Fibroblast of villous mesenchyme (primary cell): ENCODE results near the gene GNLY. TPM values are rescaled to one million over a fixed set of nuclear protein-coding genes. Genes with fewer than 3 reads are reported as not detected.
"Not testable (repeated sequence)": the region's sequence is repeated elsewhere in the genome, so short reads cannot be mapped to it uniquely, and the experiment has no call there.

Experiments
- DNase-seq: peaks from one replicate; pipeline ENCODE4 v3.0.0-alpha.2; 2010; ENCODE audit warnings: low read depth
- H3K4me3 ChIP-seq: 2 replicates; pipeline ENCODE4 v1.5.1; 2011; ENCODE audit warnings: low read depth, mild to moderate bottlenecking, low read length
- total RNA-seq: library from RNA; depleted of rRNA; stranded (reverse); fragments of >200 nt; gene quantifications from 2 replicates; pipeline ENCODE4 v1.2.3, GENCODE V29; 2012
- TF ChIP-seq, protein P1 (sequence below): IDR thresholded peaks from 2 replicates; pipeline ENCODE4 v1.5.1; 2012; ENCODE audit warnings: low read depth, mild to moderate bottlenecking, low read length; ENCODE audit not compliant: insufficient read depth

The GNLY gene
- total RNA-seq, 1 donor, result not detected

DNA sequence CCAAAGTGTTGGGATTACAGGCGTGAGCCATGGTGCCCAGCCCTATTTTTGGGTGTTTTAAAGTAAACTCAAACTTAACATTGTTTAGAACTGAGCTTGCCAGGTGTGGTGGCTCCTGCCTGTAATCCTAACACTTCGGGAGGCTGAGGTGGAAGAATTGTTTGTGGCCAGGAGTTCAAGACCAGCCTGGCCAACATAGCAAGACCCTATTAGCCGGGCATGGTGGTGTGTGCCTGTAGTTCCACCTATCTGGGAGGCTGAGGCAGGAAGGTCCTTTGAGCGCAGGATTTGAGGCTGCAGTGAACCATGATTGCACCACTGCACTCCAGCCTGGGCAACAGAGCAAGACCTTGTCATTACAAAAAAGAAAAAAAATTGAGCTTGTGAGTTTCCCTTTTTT lies 43.7 kb upstream of the GNLY start:
- no peak overlapping the region for H3K4me3 ChIP-seq
- DNase-seq, result no peak
- TF ChIP-seq, protein P1, sequence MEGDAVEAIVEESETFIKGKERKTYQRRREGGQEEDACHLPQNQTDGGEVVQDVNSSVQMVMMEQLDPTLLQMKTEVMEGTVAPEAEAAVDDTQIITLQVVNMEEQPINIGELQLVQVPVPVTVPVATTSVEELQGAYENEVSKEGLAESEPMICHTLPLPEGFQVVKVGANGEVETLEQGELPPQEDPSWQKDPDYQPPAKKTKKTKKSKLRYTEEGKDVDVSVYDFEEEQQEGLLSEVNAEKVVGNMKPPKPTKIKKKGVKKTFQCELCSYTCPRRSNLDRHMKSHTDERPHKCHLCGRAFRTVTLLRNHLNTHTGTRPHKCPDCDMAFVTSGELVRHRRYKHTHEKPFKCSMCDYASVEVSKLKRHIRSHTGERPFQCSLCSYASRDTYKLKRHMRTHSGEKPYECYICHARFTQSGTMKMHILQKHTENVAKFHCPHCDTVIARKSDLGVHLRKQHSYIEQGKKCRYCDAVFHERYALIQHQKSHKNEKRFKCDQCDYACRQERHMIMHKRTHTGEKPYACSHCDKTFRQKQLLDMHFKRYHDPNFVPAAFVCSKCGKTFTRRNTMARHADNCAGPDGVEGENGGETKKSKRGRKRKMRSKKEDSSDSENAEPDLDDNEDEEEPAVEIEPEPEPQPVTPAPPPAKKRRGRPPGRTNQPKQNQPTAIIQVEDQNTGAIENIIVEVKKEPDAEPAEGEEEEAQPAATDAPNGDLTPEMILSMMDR, result no peak

DNA sequence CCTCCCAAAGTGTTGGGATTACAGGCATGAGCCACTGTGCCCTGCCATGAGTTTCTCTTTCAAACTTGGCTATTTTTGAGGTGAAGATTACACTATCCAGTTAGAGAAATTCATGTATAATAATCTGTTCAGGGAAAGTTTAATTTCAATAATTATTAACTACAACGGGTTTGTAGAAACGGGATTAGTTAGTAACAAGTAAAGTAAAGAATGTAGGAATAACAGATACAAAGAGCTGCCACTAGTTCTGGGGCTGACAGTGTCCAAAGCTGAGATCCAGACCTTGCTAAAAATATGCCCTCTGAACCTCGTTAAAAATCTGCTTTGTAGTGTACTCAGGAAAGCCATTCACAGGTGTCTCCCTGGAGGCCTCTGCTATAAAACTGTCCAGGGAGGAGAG lies 43.1 kb upstream of the GNLY start:
- no peak for DNase-seq
- no peak overlapping the region for H3K4me3 ChIP-seq
- TF ChIP-seq, protein P1, result no peak

DNA sequence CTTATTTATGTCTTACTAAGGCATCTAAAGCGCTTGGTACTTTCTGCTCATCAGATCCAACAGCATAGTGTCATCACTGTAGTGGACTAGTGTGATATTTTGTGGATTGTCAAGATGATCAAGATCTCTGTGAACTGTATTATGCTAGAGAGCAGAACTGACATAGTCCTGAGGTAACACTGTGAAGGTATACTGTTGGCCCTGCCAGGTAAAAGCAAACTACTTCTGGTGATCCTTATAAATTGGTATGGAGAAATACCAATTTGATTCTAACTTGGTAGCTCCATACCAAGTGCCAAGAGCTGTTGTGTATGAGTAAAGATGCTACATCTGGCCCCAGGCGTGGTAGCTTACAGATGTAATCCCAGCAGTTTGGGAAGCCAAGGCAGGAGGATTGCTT lies 42.1 kb upstream of the GNLY start:
- TF ChIP-seq, protein P1, result no peak
- no peak overlapping the region for H3K4me3 ChIP-seq
- no peak for DNase-seq

DNA sequence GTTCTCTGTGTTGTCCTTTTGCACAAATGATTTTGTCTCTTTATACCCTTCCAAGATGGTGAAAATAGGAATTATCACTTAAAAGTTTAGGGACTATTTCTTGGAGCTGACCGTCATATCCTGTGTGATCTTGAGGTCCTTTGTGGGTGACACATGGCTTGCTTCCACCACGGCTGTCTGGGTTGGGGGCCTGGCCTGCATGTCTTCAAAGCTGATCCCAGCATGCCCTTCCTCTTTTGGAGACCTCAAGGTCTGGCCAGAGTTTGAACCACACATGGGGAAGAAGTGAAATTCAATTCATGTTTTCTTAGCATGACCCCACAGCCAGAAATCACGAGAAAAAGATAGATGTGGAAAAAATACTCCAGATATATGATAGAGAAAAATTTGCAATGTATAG lies 40.2 kb upstream of the GNLY start:
- H3K4me3 ChIP-seq, result no peak overlapping the region
- DNase-seq, result no peak
- TF ChIP-seq, protein P1, result no peak

DNA sequence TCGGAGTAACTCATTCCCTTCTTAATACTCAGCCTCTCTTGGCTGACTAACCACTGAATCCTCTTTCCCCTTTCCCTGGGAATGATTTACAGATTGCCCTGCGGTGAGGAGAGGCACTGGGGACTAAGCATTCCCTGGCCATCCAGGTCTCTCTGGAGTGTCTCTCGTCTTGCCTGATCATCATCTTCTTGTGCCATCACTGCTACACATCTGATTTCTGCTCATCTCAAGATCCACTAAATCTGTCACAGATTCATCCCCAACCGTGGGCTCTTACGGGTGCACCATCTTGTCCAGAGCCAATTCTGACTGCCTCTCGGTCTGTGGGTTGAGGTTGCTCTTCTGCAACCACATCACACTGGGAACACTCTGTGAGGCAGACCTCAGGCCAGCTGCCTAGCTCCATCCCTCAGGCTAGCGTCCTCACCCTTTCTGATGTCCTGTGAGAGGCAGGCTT lies 38.2 kb upstream of the GNLY start:
- no peak overlapping the region for H3K4me3 ChIP-seq
- TF ChIP-seq, protein P1, result no peak
- no peak for DNase-seq

DNA sequence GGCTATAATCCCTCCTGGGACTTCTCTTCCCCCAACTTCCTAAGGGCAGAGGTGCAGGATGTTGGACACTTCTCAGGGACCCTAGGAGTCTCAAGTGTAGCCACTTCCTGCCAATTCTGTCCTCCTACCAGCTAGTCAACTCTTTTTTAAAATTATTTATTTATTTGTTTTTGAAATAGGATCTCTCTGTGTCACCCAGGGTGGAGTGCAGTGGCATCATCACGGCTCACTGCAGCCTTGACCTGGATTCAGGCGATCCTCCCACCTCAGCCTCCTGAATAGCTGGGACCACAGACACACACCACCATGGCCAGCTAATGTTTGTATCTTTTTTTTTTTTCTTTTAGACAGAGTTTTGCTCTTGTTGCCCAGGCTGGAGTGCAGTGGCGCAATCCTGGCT lies 37.7 kb upstream of the GNLY start:
- TF ChIP-seq, protein P1, result no peak
- DNase-seq, result no peak
- H3K4me3 ChIP-seq, result no peak overlapping the region

DNA sequence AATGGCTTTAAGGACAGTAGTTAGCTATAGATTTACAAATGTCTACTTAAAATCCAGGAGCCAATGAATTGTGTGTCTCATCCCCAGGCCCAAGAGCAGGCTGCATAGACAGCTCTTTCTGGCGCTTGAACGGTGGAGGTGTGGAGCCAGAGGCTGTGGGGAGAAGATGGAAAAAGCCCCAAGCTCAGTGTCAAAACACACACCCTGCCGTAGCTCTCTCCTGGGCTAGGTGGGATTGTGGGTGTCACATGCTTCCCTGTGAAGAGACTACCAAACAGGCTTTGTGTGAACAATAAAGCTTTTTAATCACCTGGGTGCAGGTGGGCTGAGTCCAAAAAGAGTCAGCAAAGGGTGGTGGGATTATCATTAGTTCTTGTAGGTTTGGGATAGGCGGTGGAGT lies 36.8 kb upstream of the GNLY start:
- DNase-seq, H3K4me3 ChIP-seq: not testable (repeated sequence)
